DND-41 (cell line): ENCODE data around the gene LGR6.

Experiments used
- EZH2 ChIP-seq: IDR thresholded peaks from 3 replicates; pipeline ENCODE4 v1.6.1; 2012; ENCODE audit warnings: borderline replicate concordance, low read depth, mild to moderate bottlenecking, moderate library complexity, low read length, inconsistent platforms; ENCODE audit not compliant: severe bottlenecking
- TF ChIP-seq, protein P1 (sequence below): IDR thresholded peaks from 2 replicates; pipeline ENCODE4 v1.5.1; 2012; ENCODE audit warnings: borderline replicate concordance, low read length, moderate library complexity, mild to moderate bottlenecking; ENCODE audit not compliant: poor library complexity, severe bottlenecking; ENCODE audit errors: extremely low read depth

DNA sequence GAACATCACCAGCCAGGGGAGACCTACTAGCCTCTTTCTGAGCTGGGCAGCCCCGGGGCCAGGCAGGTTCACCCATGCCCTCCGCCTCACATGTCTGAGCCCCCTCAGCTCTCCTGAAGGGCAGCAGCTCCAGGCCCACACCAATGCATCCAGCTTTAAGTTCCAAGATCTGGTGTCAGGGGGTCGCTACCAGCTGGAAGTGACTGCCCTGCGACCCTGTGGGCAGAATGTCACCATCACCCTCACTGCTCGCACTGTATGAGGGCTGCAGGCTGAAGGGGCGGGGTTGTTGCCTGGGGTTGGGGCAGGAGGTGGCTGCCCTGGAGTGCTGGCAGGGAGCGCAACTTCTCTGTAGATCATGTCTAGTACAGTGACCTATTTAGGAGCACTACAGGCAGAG, 24.7 kb upstream of the LGR6 start:
- TF ChIP-seq, protein P1, sequence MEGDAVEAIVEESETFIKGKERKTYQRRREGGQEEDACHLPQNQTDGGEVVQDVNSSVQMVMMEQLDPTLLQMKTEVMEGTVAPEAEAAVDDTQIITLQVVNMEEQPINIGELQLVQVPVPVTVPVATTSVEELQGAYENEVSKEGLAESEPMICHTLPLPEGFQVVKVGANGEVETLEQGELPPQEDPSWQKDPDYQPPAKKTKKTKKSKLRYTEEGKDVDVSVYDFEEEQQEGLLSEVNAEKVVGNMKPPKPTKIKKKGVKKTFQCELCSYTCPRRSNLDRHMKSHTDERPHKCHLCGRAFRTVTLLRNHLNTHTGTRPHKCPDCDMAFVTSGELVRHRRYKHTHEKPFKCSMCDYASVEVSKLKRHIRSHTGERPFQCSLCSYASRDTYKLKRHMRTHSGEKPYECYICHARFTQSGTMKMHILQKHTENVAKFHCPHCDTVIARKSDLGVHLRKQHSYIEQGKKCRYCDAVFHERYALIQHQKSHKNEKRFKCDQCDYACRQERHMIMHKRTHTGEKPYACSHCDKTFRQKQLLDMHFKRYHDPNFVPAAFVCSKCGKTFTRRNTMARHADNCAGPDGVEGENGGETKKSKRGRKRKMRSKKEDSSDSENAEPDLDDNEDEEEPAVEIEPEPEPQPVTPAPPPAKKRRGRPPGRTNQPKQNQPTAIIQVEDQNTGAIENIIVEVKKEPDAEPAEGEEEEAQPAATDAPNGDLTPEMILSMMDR: no peak
- TF ChIP-seq EZH2: no peak
